GM21619 (cell line): ENCODE data around the gene MBTD1.
"Not testable (repeated sequence)": the region's sequence is repeated elsewhere in the genome, so short reads cannot be mapped to it uniquely, and the experiment has no call there.

Experiments used
- ATAC-seq: cut with Tn5 transposase; IDR thresholded peaks from one replicate; pipeline ENCODE4 v1.9.1; 2021; ENCODE audit not compliant: unreplicated experiment

The MBTD1 gene

GRCh38 chr17:51259564-51260236 lies at the start of gene MBTD1:
MBTD1 (minus strand) TSS chr17:51260049; CDS start chr17:51225161, 34,888 bp downstream.
- peak; percentile 81 for ATAC-seq

GRCh38 chr17:51305182-51305581 lies 45.3 kb upstream of the MBTD1 start:
- no peak for ATAC-seq

- no peak for ATAC-seq
These were observed 40.0 kb upstream of the MBTD1 start for GRCh38 chr17:51299859-51300258.

GRCh38 chr17:51298508-51299371 lies 38.9 kb upstream of the MBTD1 start:
- ATAC-seq: no peak

GRCh38 chr17:51294338-51294737 lies 34.5 kb upstream of the MBTD1 start:
- ATAC-seq: not testable (repeated sequence)

- no peak for ATAC-seq
These were observed 29.9 kb upstream of the MBTD1 start for GRCh38 chr17:51289696-51290111.

- no peak for ATAC-seq
These were observed 27.6 kb upstream of the MBTD1 start for GRCh38 chr17:51287412-51287811.

GRCh38 chr17:51279183-51279582 lies 19.3 kb upstream of the MBTD1 start:
- no peak for ATAC-seq

GRCh38 chr17:51275381-51275780 lies 15.5 kb upstream of the MBTD1 start:
- ATAC-seq: no peak

GRCh38 chr17:51272812-51273211 lies 13.0 kb upstream of the MBTD1 start:
- ATAC-seq: no peak

- ATAC-seq: no peak
These were observed 10.8 kb upstream of the MBTD1 start for GRCh38 chr17:51270636-51271035.

GRCh38 chr17:51269991-51270390 lies 10.1 kb upstream of the MBTD1 start:
- no peak for ATAC-seq

- ATAC-seq: not testable (repeated sequence)
These were observed 4.6 kb upstream of the MBTD1 start for GRCh38 chr17:51264466-51264865.

- no peak for ATAC-seq
These were observed 3.2 kb upstream of the MBTD1 start for GRCh38 chr17:51263006-51263405.

- no peak for ATAC-seq
These were observed 1.4 kb upstream of the MBTD1 start for GRCh38 chr17:51261024-51261963.

GRCh38 chr17:51260237-51261023 lies 581 bp upstream of the MBTD1 start, which contains the start of gene UTP18:
UTP18 (plus strand) TSS chr17:51260546; CDS start chr17:51260585, 39 bp downstream.
- peak; percentile 62 for ATAC-seq

- ATAC-seq: no peak
These were observed 889 bp downstream of the MBTD1 start for GRCh38 chr17:51258756-51259563.

- no peak for ATAC-seq
These were observed 2.4 kb downstream of the MBTD1 start for GRCh38 chr17:51257150-51258081.
